HG03196 (cell line): Measurements from ENCODE around the gene TEX52.

ENCODE experiments used
- ATAC-seq: cut with Tn5 transposase; IDR thresholded peaks from one replicate; pipeline ENCODE4 v1.9.1; 2021; ENCODE audit not compliant: unreplicated experiment

The TEX52 gene

GRCh38 chr12:2801044-2801783 is 55.6 kb downstream of the TEX52 start:
- ATAC-seq = no peak

DNA sequence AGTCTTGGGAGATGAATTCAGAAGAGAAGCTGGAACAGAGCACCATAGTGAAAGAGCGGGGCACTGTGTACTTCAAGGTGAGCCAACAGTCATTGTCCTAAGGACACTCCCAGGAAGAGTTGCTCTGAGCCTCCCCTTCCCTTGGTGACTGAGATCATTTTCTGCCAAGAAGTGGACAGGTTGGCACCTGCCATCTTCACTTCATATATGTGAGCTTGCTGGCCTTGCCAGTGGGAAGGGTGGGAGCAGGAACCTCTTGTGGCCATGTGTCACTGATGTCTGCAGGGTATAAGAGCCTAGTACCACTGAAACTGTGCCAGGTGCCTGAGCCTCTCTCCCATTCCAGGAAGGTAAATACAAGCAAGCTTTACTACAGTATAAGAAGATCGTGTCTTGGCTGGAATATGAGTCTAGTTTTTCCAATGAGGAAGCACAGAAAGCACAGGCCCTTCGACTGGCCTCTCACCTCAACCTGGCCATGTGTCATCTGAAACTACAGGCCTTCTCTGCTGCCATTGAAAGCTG is 56.7 kb downstream of the TEX52 start:
- no peak for ATAC-seq
